GM19238 (cell line): ENCODE measurements around the gene MANSC1.
A peak's percentile ranks its signal among the peaks of the same experiment; 100 is the strongest.
"Not testable (repeated sequence)": the region's sequence is repeated elsewhere in the genome, so short reads cannot be mapped to it uniquely, and the experiment has no call there.

ENCODE experiments used
- DNase-seq: peaks from one replicate; pipeline ENCODE4 v3.0.0; 2011; ENCODE audit warnings: low spot score; ENCODE audit not compliant: insufficient read length

The MANSC1 gene

DNA sequence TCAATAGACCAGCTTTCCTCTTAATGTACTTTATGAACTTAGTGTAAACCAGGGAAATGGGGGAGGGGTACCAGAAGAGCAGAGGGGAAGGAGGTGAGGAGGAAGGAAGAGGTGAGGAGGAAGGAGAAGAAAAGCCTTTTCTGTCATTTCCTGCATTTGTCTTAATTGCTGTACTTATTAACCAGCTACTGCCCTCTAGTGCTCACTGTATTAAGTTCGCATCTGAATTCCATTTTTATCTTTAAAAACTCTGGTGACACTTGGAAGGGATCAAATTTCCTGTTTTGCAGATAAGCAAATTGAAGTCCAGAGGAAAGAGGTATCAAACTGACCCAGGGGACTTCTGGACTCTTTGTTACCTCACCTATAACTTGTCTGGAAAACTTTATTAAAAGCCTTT, 22.2 kb downstream of the MANSC1 start:
- DNase-seq: peak; percentile 17

DNA sequence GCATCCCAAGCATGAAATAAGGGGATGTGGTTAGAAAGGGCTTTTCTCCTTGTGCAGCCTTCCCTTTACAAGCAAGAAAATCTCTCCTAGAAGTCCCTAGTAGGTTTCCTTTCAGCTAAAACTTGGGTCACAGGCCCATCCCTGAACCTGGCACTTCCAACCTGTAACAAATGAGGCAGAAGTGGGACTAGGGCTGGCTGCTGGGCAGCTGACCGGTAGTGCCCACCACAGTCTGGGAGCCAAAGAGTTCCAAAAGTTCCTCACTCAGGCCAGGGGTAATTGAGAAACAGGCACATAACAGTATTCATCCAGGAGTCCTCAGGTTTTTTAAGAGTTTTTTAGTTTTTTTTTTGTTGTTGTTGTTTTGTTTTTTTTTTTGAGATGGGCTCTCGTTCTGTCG, 23.8 kb downstream of the MANSC1 start:
- DNase-seq: no peak

DNA sequence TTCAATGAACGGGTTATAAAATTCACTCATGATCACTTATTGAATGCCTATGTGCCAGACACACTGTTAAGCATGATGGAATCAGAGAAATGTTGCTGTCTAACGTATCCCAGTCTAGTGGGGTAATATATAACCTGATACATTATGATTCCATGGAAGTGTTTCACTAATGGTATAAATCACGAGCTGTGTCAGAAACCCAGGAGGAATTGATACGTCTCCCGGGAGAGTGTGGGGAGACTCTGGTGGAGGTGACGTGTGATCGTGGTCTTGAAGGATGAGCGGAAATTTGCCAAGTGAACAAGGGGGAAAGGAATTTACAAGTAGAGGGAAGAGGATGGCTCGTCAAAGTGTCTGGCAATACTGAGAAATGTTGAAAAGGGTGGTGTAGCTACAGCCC, 26.5 kb downstream of the MANSC1 start:
- no peak for DNase-seq

DNA sequence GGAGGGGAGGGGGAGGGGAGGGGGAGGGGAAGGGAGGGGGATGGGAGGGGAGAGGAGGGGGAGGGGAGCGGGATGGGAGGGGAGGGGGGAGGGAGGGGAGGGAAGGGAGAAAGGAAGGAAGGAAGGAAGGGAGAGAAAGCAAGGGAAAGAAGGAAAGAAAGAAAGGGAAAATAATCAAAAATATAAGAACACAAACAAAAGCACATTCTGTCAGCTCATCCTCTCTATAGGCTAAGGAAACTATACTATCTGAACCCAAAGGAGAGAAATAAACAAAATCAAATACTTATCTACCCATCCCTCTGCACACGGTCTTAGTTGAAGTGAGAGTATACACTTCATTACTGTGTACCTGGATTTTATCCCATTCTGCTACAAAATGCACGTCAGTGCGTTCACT, 26.9 kb downstream of the MANSC1 start:
- DNase-seq: no peak

DNA sequence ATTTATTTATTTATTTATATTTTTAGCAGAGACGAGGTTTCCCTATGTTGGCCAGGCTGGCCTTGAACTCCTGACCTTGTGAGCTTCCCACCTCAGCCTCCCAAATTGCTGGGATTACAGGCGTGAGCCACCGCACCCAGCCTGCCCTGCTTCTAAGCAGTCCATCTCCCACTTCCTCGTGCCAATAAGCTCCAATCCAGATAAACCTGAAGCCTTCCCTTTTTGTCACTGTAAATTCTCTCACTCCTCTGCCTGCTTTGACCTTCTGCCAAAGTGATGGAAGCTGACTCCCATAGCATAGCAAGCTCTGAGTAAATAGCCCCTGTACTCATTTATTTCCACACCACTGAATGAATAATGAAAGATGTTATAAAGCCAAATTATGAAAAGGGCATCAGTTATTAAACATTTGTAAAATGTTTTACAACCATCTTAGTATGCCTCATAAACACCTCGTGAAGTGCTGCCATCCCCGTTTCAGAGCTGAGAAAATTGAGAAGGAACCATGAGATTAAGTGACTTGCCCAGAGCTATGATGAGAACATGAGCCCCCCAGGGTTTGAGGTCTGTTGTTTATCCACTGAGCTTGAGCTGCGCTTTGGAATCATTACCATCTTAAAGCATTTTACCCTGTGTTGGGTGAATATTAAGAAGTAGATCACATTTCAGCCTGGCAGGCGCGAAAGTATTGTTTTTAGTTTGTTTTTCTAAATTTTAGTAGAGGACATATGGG, 30.4 kb downstream of the MANSC1 start:
- DNase-seq: no peak

DNA sequence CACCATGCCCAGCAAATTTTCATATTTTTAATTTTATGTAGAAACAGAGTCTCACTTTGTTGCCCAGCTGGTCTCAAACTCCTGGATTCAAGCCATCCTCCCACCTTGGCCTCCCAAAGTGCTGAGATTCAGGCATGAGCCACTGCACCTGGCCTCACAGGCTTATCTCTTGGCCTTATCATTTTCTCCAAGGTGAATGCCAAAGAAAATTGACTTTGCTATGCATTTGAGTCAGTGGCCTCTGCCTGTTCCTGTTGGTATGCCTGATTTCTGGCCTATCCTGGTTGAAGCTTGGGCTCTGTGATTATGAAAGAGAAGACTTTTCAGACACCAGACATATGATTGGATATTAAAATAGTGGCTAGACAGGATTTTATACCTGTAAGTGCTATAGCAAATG, 34.2 kb downstream of the MANSC1 start:
- DNase-seq: no peak

DNA sequence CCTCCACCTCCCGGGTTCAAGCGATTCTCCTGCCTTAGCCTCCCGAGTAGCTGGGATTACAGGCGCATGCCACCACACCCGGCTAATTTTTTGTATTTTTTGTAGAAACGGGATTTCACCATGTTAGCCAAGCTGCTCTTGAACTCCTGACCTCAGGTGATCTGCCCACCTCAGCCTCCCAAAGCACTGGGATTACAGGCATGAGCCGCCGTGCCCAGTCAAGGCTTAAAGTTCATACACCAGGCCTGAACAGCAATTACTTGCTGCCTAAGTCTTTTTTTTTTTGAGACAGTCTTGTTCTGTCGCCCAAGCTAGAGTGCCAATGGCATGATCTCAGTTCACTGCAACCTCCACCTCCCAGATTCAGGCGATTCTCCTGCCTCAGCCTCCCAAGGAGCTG, 39.3 kb downstream of the MANSC1 start:
- not testable (repeated sequence) for DNase-seq

DNA sequence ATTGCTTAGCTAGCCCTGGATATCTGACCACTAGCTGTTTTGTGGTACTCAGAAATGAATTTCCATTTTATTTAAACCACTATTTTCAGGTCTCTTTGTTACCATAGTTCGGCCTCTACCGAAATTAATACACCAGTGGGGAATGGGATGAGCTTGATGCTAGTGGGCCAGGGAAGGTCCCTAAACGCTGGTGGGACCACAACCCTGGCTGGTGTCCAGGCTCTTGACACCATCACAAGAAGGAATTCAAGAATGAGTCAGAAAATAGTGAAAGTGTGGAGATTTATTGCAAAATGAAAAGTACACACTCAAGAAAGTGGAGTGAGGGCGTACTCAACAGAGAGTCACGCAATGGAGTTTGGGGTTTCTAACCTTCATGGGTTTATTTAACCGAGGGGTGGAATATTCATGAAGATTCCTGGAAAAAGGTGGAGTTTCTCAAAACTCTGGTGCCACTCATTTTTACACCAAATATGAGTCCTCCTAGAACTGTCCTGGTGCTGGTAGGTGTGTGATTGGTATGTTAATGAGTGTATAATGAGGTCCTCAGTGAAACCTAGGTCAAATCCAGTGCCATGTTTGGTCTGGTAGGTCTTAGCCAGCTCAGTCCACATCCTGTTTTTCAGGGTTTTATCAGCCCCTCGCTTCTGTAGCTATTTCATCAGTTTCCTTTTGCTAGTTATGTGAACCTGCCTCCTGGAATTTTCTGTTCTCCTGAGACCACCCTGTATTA, 44.3 kb downstream of the MANSC1 start:
- DNase-seq: no peak

DNA sequence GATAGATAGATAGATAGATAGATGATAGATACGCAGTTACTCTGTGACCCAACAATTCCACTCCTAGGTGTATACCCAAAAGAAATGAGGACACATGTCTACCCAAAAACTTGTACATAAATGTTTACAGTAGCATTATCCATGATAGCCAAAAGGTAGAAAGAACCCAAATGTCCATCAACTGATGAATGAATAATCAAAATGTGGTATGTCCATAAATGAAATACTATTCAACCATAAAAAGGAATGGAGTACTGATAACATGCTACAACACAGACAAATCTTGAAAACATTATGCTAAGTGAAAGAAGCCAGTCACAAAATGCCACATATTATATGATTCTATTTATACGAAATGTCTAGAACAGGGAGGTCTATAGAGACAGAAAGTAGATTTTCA, 47.1 kb downstream of the MANSC1 start:
- DNase-seq: no peak

DNA sequence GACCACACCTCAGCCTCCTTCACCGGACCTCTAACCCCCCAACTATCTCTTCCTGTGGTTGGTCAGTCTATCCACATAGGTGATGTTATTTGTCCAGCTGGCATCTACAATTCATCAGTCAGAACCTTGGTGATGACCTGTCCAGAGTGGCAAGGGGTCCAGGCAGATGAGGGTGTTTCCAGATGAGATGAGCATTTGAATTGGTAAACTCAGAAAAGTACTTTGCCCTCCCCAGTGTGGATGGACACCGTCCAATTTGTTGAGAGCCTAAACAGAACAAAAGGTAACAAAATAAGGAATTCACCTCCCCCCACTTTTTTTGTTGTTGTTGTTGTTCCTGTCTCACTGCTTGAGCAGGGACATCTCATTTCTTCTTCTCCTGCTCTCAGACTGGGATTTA, 48.9 kb downstream of the MANSC1 start:
- DNase-seq: no peak

DNA sequence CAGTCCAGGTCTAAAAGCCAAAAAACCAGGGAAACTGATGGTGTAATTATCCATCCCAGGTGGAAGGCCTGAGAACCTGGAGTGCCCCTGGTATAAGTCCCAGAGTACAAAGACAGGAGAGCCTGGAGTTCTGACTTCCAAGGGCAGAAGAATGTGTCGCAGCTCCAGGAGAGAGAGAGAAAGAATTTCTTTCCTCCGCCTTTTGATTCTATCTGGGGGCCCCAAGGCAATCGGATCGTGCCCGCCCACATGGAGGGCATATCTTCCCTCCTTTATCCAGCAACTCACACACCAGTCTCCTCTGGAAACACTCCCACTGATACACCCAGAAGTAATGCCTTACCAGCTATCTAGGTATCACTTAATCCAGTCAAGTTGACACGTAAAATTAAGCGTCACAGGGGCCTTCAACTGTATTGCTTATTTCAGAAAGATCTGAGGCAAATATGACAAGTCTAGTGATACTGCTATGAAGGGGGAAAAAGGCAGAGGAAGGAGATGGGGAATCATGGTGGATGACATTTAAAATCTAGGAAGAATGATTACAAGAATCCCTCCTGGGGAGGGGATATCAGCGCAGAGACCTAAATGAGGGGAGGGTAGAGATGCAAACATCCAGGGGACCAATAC, 52.7 kb downstream of the MANSC1 start:
- no peak for DNase-seq

DNA sequence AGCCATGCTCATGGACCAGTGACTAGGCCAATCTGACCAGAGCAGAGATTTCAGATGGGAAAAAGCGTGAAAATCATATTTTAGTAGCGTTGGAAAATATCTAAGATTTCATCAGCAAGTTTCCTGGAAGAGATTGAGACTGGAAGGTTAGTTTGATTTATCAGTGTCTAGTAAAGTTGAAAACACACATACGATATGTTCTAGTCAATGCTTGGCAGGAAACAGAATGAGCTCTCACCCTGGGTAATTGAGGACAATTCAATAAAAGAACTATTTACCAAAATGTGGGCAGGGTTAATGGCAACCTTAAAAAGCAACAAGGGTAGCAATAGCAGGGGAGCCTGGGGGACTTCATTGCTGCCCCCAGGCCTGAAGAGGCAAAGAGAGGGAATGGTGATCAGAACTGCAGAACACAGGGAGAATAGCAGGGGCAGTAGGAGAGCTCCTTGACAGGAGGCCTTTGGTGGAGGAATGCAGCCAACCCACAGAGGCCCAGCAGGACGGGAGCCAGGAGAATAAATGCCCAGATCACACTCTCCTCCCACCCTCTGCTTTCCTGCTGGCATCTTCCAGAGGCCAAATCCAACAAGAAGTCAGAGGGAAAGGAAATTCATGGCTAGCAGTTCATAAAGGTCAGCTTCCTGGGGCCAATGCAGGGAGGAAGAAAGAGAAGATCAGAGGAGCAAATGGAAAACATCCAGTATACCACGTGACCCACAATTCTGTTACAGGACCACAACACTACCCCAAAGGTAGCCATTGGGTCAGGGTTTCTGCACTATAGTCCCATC, 55.6 kb downstream of the MANSC1 start:
- DNase-seq: no peak

DNA sequence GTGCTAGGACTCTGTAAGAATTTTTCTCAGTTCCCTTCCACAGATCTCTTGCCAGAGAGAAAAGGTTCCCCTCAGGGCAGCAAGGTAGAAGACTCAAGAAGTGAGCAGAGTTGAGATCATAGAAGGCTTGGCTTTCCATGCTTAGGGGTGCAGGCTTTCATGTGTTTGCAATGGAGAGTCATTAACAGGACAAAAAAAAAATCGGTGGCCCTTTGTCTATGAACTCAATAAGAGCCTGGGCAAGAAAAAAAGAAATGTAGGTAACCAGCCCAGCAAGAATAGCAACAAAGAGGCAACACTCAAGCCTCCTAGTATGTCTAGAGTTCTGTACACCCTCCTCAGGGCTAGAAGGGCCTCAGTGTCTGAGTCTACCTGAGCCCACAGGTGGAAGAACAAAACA, 59.8 kb downstream of the MANSC1 start:
- DNase-seq: no peak

DNA sequence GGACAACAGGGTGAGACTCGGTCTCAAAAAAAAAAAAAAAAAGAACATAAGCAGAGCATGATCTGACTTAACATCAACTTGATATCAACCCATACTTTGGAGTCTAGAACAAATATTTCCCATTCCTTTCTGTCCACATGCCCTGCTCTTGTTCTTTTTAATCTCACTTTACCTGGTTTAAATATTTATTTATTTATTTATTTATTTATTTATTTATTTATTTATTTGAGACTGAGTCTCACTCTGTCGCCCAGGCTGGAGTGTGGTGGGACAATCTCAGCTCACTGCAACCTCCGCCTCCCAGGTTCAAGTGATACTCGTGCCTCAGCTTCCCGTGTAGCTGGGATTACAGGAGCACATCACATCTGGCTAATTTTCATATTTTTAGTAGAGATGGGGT, 63.6 kb downstream of the MANSC1 start:
- DNase-seq: no peak

DNA sequence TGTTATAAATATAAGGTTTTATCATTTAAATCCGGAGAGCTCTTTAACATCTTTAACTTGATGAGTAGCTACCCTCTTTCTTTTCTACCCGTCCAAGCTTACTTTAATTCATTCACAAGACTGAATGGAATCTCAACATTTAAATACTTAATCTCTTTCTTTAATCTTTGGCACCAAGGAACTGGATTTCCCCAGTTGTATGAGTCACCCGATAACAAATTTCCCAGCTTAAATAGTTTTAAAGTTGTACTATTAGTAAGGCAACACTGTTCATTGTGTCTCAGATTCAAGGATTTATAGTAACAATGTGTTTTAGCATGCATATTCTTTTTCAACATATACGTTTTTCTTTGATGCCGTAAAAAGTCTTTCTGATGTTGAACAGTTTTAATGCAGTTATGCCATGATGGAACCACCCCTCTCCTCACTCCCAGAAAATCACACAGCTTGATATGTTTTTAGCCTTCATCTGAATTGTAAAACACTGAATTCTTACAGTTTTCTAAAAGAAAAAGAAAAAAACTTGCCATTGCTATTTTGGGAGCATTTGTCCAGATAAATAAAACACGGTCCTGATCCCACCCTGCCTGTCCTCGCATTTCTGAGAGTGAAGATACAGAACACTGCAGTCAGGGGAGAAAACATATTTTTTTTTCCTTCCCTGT, 67.1 kb downstream of the MANSC1 start:
- no peak for DNase-seq

DNA sequence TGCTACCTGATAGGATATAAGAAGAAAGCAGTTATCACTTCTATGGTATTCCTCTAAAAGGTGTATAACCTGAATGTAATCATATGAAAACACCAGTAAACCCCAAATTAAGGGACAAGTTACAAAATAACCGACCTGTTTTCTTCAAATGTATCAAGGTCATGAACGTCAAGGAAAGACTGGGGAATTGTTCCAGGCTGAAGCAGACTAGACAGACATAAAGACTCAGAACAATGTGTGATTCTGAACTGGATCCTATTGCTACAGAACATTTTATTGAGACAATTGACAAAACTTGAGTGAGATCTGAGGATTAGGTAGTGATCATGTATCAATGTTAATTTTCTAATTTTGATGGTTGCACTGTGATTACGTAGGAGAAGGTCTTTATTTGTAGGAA, 67.8 kb downstream of the MANSC1 start:
- no peak for DNase-seq

DNA sequence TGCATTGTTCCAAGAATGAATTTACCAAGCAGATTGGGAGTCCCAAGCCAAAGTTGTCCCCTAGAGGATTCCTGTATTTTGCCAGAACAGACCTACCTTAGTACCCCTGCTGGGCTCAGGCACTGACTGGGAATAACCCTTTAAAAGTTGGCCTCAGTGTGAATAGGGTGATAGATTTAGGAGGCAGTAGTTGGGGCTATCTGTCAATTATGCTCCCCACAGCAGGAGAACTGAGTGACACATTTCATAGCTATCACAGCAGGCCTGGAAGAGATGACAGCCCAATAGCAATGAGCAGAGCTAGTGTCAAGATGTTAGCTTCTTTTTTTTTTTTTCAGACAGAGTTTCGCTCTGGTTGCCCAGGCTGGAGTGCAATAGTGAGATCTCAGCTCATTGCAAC, 68.9 kb downstream of the MANSC1 start:
- DNase-seq: no peak

DNA sequence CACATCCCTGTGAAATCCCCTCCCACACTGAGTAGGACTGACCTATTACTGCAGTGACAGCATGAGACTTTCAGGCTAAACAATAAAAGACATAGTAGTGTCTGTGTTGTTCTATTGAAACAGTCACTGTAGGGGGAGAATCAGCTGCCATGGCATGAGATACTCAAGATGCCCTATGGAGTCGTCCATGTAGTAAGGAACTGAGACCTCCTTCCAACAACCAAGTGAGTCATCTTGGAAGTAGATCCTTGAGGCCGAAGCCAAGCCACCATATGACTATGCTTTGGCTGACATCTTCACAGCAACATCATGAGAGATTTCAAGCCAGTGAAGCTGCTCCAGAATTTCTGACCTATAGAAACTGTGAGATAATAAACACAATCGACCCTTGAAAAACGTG, 71.1 kb downstream of the MANSC1 start:
- DNase-seq: no peak
